Measurements from ENCODE around the gene LRTM2. TPM values are rescaled to one million over a fixed set of nuclear protein-coding genes. Genes with fewer than 3 reads are reported as not detected.

The LRTM2 gene
- total and polyA plus RNA-seq, 9 of the 15 experiments (the other 6 are each of a cell fraction or from before 2014, with no cell fraction given) = 0.09 TPM; not detected in 8

GRCh38 chr12:1829306-1829900, 9.0 kb downstream of the LRTM2 start:
- no peaks in the 10 kb centered on the region for H3K79me2 ChIP-seq (ENCODE audit: control insufficient read depth, insufficient read depth, low read length)
- DNase-seq (ENCODE audit: extremely low read depth in 1 of 4, low spot score in 3 of 4) = no peak
- H3K9ac ChIP-seq (ENCODE audit: insufficient read depth in 1 of 2, low read depth in 2 of 2, low read length in 2 of 2) = no peak overlapping the region
- peaks cover 0 to 18% of the 10 kb centered on the region in 2 experiments; a peak in 2 of 5 replicates for H3K4me1 ChIP-seq (replicated peaks in 1 of 2; ENCODE audit: control insufficient read depth in 2 of 2, insufficient read depth in 2 of 2, low read length in 2 of 2)
- intact Hi-C loops (cut with micrococcal nuclease) = no loop called here
- FAIRE-seq = no peak
- in situ Hi-C loops (cut with MboI) = no loop called here
- H3K4me2 ChIP-seq (ENCODE audit: insufficient read depth, low read length) = no peak overlapping the region
- no peak for ATAC-seq
- H3K27ac ChIP-seq (ENCODE audit: extremely low read depth, low read depth, low read length) = no peak overlapping the region
- no TSS peak for BruUV-seq (replicated peaks)
- no peaks in the 10 kb centered on the region for H3K9me1 ChIP-seq (ENCODE audit: control insufficient read depth, insufficient read depth, low read length)
- H3K9me3 ChIP-seq (replicated peaks; ENCODE audit: control insufficient read depth, insufficient read depth, low read depth, low read length) = no peaks in the 10 kb centered on the region
- H3K36me3 ChIP-seq (ENCODE audit: control insufficient read depth, insufficient read depth, low read length) = no peaks in the 10 kb centered on the region
- WGBS (ENCODE audit: insufficient coverage, low coverage, missing lambda C conversion rate) = 7% methylated on average over 9 of the region's 11 CpGs
- peaks cover 16 to 76% of the 10 kb centered on the region in 2 experiments; a peak in 3 of 5 replicates for H3K27me3 ChIP-seq (ENCODE audit: control insufficient read depth in 2 of 2, insufficient read depth in 2 of 2, low read length in 2 of 2)
- H4K20me1 ChIP-seq (replicated peaks; ENCODE audit: control insufficient read depth, insufficient read depth, low read length) = peaks cover 11% of the 10 kb centered on the region; the same call in 1 of the 2 replicates
- no peak overlapping the region for H2AFZ ChIP-seq (ENCODE audit: low read depth, low read length)
- no peak overlapping the region for H3K4me3 ChIP-seq
- ChIA-PET CTCF (ENCODE audit: low intra/inter-chr PET ratio) (no interaction called here), POLR2A (no interaction called here)
- TF ChIP-seq NCOA2 (IDR thresholded peaks at IDR 0.05; ENCODE audit: partially characterized antibody in 2 of 2) (no peak), REST (IDR thresholded peaks at IDR 0.05; ENCODE audit: borderline replicate concordance) (no peak), REST (CRISPR knock-in tag; IDR thresholded peaks at IDR 0.05; ENCODE audit: low read depth) (no peak), BRD9 (IDR thresholded peaks at IDR 0.05; ENCODE audit: low read depth, partially characterized antibody) (no peak), CEBPZ (IDR thresholded peaks at IDR 0.05; ENCODE audit: borderline replicate concordance, low read depth, low read length) (no peak), SP2 (IDR thresholded peaks at IDR 0.05; ENCODE audit: extremely low read depth, low read depth, low read length, poor library complexity, severe bottlenecking) (no peak), E2F1 (CRISPR knock-in tag; IDR thresholded peaks at IDR 0.05) (no peak), NCOR1 (IDR thresholded peaks at IDR 0.05) (no peak)

Measured in K562 (cell line).